Body of pancreas (tissue), 4 donors: ENCODE results near the gene PSG4. TPM values are rescaled to one million over a fixed set of nuclear protein-coding genes. Genes with fewer than 3 reads are reported as not detected.
"Not testable (repeated sequence)": the region's sequence is repeated elsewhere in the genome, so short reads cannot be mapped to it uniquely, and the experiment has no call there.

Experiments used
- ATAC-seq: fragments of 150-250 bp; one replicate; pipeline ENCODE4 v1.9.1; 2016
- DNase-seq, 4 donors: peaks; one replicate each; pipeline ENCODE4 v3.0.0-alpha.2; 2019
- H3K27ac ChIP-seq, 4 donors: fragments of 200-600 bp; sonication (generic); 1 replicate in 3 of 4; 2 replicates in 1 of 4; pipeline versions ENCODE4 v1.5.1 to v1.6.1; 2016 to 2019; ENCODE audit warnings: mild to moderate bottlenecking in 1 of 4, mixed read lengths in 1 of 4, moderate library complexity in 1 of 4
- H3K27me3 ChIP-seq, 2 donors: fragments of 200-600 bp; sonication (generic); one replicate each; pipeline ENCODE4 v1.6.0; 2016; ENCODE audit warnings: mild to moderate bottlenecking in 1 of 2
- H3K36me3 ChIP-seq, 2 donors: fragments of 200-600 bp; sonication (generic); replicated peaks in 1 of 2; 2 replicates each; pipeline ENCODE4 v1.5.1; 2016; ENCODE audit warnings: low read depth in 2 of 2; ENCODE audit not compliant: insufficient read depth in 1 of 2
- H3K4me1 ChIP-seq: fragments of 200-600 bp; sonication (generic); one replicate; pipeline ENCODE4 v1.6.0; 2016
- H3K4me3 ChIP-seq, 2 donors: fragments of 200-600 bp; sonication (generic); 1 replicate in 1 of 2; 2 replicates in 1 of 2; pipeline ENCODE4 v1.5.1; 2016 to 2019
- H3K9me3 ChIP-seq, 3 donors: fragments of 200-600 bp; sonication (generic); 1 replicate in 2 of 3; 2 replicates in 1 of 3; pipeline ENCODE4 v1.5.1; 2016
- CTCF ChIP-seq, 7 experiments: fragments of 450-650 bp in 4 of 7; fragments of 200-600 bp in 3 of 7; sonication (generic) in 3 of 7; IDR thresholded peaks; one replicate each; pipeline ENCODE4 v1.5.1; 2016 to 2019; ENCODE audit warnings: antibody characterized with exemption in 7 of 7
- POLR2A ChIP-seq, 3 donors: fragments of 450-650 bp; IDR thresholded peaks; one replicate each; pipeline ENCODE4 v1.6.1; 2016; ENCODE audit warnings: antibody characterized with exemption in 3 of 3, mild to moderate bottlenecking in 2 of 3
- WGBS, 2 donors: methylation state at CpG; one replicate each; pipeline ENCODE4 v1.1.5; 2017; 5-methylcytosine and 5-hydroxymethylcytosine counted together
- intact Hi-C: fragments of 100-400 bp; cut with DNase I; formaldehyde crosslinking; loops from one replicate; pipeline ENCODE4 v1.15.1; 2023
- total RNA-seq, 2 donors: library from RNA; depleted of rRNA; stranded (reverse); fragments of >200 nt; gene quantifications; one replicate each; pipeline ENCODE4 v1.1.0, GENCODE V29; 2016

Gene PSG4
- total RNA-seq, 2 donors from 2014 or later, result 0.52 TPM; not detected in 1

DNA sequence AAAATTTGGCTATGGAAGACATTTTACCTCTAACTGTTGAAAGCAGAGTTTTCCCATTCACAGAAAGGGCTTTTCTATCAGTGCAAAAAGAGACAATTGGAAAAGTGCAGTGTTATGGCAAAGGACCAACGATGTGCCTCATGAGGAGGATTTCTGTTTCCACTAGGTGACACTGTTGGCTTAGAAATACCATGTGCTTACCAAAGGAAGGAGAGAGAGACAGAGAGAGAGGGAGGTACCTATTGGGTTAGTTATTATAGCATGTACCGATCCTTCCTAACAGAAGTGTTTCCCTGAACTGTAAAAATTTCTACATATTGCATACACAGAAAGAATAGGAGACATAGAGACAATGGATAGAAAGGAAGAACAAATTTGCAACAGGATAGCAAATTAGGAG lies 23.9 kb upstream of the PSG4 start:
- Histone ChIP-seq H3K27ac (no peak overlapping the region), H3K36me3 (no peaks in the 10 kb centered on the region), H3K4me3 (no peak overlapping the region), H3K4me1 (no peaks in the 10 kb centered on the region), H3K27me3 (no peaks in the 10 kb centered on the region), H3K9me3 (peaks cover 0 to 25% (median 0%) of the 10 kb centered on the region in 3 donors)
- DNase-seq (no peak), ATAC-seq (no peak)
- TF ChIP-seq CTCF (IDR thresholded peaks at IDR 0.05) (no peak), POLR2A (IDR thresholded peaks at IDR 0.05) (no peak)
- intact Hi-C loops, result no loop called here
- 55 to 69% methylated on average over 2 of the region's 2 CpGs for WGBS, 2 donors

DNA sequence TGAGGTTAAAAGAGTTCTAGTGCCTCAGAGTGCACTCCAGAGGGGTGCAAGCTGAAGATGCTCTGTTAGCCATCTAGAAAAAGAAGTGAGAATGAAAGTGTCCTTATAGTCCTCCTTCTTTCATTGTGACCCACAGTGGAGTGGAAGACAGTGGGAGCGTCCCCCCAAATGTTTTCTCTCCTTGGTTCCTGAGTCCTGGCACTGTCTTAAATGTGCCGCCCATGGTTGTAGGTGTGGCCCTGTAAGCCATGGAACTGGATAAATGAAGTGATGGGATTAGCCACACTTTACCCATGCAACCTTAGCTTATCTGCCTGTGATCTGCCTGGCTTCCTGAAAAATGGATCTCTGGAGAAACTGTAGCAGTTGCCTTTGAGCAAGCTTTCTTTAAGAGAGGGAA lies 23.3 kb upstream of the PSG4 start:
- intact Hi-C loops, DNase-seq: not testable (repeated sequence)
- WGBS, 2 donors, result 48 to 66% methylated on average over 2 of the region's 2 CpGs

DNA sequence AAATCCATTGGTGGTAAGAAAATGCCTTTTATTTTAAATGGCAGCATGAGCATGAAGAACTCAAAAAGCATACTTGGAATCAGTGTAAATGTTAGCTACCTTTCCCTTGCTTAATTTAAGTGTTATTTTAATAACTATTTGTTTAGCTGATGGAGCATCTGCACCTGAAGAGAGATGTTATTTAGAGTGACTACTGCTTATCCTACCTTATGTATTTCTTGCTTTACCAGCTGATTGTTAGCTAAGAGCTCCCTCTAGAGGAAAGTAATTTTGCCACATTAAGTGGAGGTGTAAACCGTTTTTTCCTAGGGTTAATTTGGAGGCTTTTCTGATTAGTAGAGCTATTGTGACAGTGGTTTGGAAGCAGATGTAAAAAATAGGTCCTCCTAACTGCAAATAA lies 21.5 kb upstream of the PSG4 start:
- H3K27me3 ChIP-seq, H3K4me3 ChIP-seq, H3K27ac ChIP-seq, intact Hi-C loops, DNase-seq, H3K4me1 ChIP-seq, ATAC-seq, H3K36me3 ChIP-seq: not testable (repeated sequence)
- peaks cover 0 to 25% (median 0%) of the 10 kb centered on the region in 3 donors for H3K9me3 ChIP-seq
- WGBS, 2 donors, result 33 to 40% methylated on average over 1 of the region's 1 CpG

More for the DNA sequence above, 23.3 kb upstream of the PSG4 start:
- H3K4me3 ChIP-seq, ATAC-seq, H3K27ac ChIP-seq, H3K36me3 ChIP-seq, H3K4me1 ChIP-seq, H3K27me3 ChIP-seq: not testable (repeated sequence)
- peaks cover 0 to 25% (median 0%) of the 10 kb centered on the region in 3 donors for H3K9me3 ChIP-seq

DNA sequence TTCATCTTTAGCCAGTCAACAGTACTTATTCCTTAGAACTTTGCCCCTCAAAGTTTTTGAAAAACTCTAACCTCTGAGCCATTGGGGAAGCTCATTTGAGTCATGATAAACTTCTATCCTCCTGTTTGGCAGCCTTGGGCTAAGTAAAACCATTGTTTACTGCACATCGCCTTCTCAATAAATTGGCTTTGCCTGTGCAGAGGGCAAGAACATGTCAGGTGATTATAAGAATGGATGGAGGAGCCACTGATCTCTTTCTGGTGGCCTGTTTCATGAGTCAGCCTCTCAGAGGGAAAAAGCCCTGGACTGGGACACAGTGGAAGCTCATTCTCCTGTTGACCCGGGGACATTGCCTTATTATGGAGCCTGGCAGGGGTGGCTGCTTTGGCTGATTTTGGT lies 19.4 kb upstream of the PSG4 start:
- Histone ChIP-seq H3K9me3 (peaks cover 0 to 25% (median 0%) of the 10 kb centered on the region in 3 donors), H3K27ac (no peak overlapping the region), H3K27me3 (no peaks in the 10 kb centered on the region), H3K4me1 (no peaks in the 10 kb centered on the region), H3K4me3 (no peak overlapping the region), H3K36me3 (no peaks in the 10 kb centered on the region)
- intact Hi-C loops, result no loop called here
- ATAC-seq, result no peak
- WGBS, 2 donors, result 70 to 77% methylated on average over 2 of the region's 2 CpGs
- DNase-seq, result no peak
- TF ChIP-seq CTCF (IDR thresholded peaks at IDR 0.05) (no peak), POLR2A (IDR thresholded peaks at IDR 0.05) (no peak)

DNA sequence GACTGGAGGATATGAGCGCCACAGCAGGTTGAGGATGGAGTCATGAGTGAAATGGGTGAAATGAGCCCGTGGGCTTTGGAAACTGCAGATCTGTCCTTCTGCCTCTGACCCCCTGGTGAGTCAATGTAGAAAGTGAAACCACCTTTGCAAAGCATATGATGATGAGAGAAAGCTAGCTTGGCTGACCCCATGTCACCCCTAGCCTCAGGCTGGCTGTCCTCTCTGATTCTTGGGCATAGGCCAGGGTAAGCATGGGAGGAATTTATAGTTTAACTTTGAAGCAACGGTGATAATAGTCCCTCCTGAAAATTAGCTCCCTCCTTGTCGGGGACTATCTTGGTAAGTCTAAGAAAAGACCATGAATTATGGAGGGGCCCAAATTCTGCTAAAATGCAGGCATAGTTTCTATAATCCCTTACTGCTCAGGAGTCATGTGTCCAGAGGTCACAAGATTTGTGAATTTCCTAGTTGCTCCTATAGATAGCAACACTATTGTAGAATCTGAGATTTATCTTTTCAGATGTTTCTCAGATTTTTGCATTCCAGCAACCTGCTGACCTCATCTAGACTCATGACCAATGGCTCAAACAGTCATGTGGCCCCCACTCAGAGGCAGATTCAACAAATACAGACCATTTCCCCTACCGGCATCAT lies 18.9 kb upstream of the PSG4 start:
- intact Hi-C loops, ATAC-seq, H3K4me1 ChIP-seq, H3K4me3 ChIP-seq, H3K27ac ChIP-seq, DNase-seq, H3K36me3 ChIP-seq, H3K27me3 ChIP-seq: not testable (repeated sequence)
- H3K9me3 ChIP-seq, result peaks cover 0 to 23% (median 0%) of the 10 kb centered on the region in 3 donors
- 51 to 53% methylated on average over 5 of the region's 5 CpGs for WGBS, 2 donors

GRCh38 chr19:43221891-43222290 lies 16.5 kb upstream of the PSG4 start:
- intact Hi-C loops, H3K36me3 ChIP-seq, DNase-seq, H3K4me1 ChIP-seq, ATAC-seq, H3K9me3 ChIP-seq, H3K27me3 ChIP-seq, H3K27ac ChIP-seq, H3K4me3 ChIP-seq: not testable (repeated sequence)
- 73% methylated on average over 13 of the region's 22 CpGs; no CpG with 5 or more reads in 1 of the 2 donors for WGBS, 2 donors

DNA sequence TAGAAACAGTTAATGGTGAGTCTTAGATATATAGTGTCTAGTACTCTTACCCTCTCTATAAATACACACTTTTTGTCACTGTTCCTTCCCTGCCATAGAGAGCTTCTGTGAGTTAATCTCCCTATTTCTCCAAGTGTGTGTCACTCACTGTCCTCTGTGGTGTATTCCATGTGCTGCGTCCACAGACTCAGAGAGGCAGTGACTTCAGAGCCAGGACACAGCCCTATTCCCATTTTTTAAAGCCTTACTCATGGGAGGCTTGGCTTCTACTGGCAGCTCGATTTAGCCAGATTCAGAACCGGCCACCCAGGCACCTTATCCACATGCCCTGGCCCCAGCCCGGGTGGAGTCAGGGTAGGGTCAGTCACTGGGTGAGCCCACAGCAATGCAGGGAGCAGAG lies 13.7 kb upstream of the PSG4 start:
- H3K4me3 ChIP-seq, H3K9me3 ChIP-seq, ATAC-seq, H3K36me3 ChIP-seq, H3K4me1 ChIP-seq, intact Hi-C loops, H3K27me3 ChIP-seq, DNase-seq, H3K27ac ChIP-seq: not testable (repeated sequence)
- WGBS, 2 donors, result 50 to 52% methylated on average over 4 of the region's 4 CpGs

DNA sequence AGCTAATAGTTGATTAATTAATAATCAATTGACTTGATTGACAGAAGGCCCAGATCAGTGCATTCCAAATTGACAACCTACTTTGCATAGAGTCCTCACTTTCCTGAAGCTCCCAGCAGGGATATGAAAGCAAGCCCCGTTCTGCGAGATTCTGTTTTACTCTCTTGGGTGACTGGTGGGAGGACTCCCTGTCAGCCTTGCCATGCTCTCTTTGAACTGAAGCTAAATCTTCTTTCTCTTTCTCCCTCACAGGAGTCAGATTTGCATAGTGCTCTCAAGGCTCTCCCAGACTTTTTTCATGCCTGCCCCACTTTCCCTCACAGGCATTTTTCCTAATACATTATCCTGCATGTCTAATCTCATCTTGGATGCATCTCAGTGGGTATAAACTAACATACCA lies 10.4 kb upstream of the PSG4 start:
- H3K4me1 ChIP-seq, H3K4me3 ChIP-seq, DNase-seq, H3K36me3 ChIP-seq, H3K27ac ChIP-seq, intact Hi-C loops, H3K27me3 ChIP-seq, ATAC-seq, H3K9me3 ChIP-seq: not testable (repeated sequence)
- 29 to 40% methylated on average over 2 of the region's 2 CpGs for WGBS, 2 donors
